NCI-H2029 (cell line): ENCODE measurements around the gene CSK.

Source experiments
- DNase-seq: peaks from one replicate; lab custom pipeline; 2025; lab: John Stamatoyannopoulos, UW

CSK gene

GRCh38 chr15:74801311-74801997 is 19.6 kb downstream of the CSK start:
- no peak for DNase-seq

GRCh38 chr15:74802290-74802689 is 20.4 kb downstream of the CSK start:
- no peak for DNase-seq

GRCh38 chr15:74802862-74803447 is 21.1 kb downstream of the CSK start:
- DNase-seq: no peak

- DNase-seq: no peak
Measured at GRCh38 chr15:74804935-74805334, 23.1 kb downstream of the CSK start.

- no peak for DNase-seq
Measured at GRCh38 chr15:74807282-74807681, 25.4 kb downstream of the CSK start.

GRCh38 chr15:74808078-74808839 is 26.4 kb downstream of the CSK start:
- peak; percentile 30 for DNase-seq

- DNase-seq: no peak
Measured at GRCh38 chr15:74808840-74809229, 27.0 kb downstream of the CSK start.

GRCh38 chr15:74809242-74809641 is 27.4 kb downstream of the CSK start:
- DNase-seq: no peak

GRCh38 chr15:74809956-74810355 is 28.1 kb downstream of the CSK start:
- DNase-seq: no peak

GRCh38 chr15:74812533-74812932 is 30.7 kb downstream of the CSK start, which contains the start of gene LMAN1L:
Gene LMAN1L, plus strand, starts transcription at chr15:74812835. Its CDS starts 20 bp downstream, at chr15:74812855.
- no peak for DNase-seq

- peak; percentile 12 for DNase-seq
Measured at GRCh38 chr15:74815121-74815934, 33.4 kb downstream of the CSK start.

- DNase-seq: no peak
Measured at GRCh38 chr15:74815961-74816360, 34.1 kb downstream of the CSK start.

GRCh38 chr15:74816624-74817369 is 34.9 kb downstream of the CSK start:
- DNase-seq: no peak

- no peak for DNase-seq
Measured at GRCh38 chr15:74817370-74817737, 35.5 kb downstream of the CSK start.

- no peak for DNase-seq
Measured at GRCh38 chr15:74820056-74820455, 38.2 kb downstream of the CSK start.

- no peak for DNase-seq
Measured at GRCh38 chr15:74821091-74821789, 39.4 kb downstream of the CSK start.

- no peak for DNase-seq
Measured at GRCh38 chr15:74821790-74822158, 39.9 kb downstream of the CSK start.

- no peak for DNase-seq
Measured at GRCh38 chr15:74822233-74822632, 40.4 kb downstream of the CSK start.

- no peak for DNase-seq
Measured at GRCh38 chr15:74823324-74823723, 41.4 kb downstream of the CSK start.

- no peak for DNase-seq
Measured at GRCh38 chr15:74824976-74825375, 43.1 kb downstream of the CSK start.

- DNase-seq: no peak
Measured at GRCh38 chr15:74825866-74826265, 44.0 kb downstream of the CSK start.
